GM12873 (cell line): ENCODE data around the gene NAPEPLD.

Source experiments
- TF ChIP-seq, protein P1 (sequence below): IDR thresholded peaks from 2 replicates; pipeline ENCODE4 v1.5.1; 2012; ENCODE audit warnings: low read depth, mild to moderate bottlenecking, moderate library complexity, low read length, control low read depth; ENCODE audit not compliant: insufficient read depth; ENCODE audit errors: missing control alignments

The NAPEPLD gene

GRCh38 chr7:103117465-103117864 is 31.4 kb downstream of the NAPEPLD start:
- TF ChIP-seq, protein P1, sequence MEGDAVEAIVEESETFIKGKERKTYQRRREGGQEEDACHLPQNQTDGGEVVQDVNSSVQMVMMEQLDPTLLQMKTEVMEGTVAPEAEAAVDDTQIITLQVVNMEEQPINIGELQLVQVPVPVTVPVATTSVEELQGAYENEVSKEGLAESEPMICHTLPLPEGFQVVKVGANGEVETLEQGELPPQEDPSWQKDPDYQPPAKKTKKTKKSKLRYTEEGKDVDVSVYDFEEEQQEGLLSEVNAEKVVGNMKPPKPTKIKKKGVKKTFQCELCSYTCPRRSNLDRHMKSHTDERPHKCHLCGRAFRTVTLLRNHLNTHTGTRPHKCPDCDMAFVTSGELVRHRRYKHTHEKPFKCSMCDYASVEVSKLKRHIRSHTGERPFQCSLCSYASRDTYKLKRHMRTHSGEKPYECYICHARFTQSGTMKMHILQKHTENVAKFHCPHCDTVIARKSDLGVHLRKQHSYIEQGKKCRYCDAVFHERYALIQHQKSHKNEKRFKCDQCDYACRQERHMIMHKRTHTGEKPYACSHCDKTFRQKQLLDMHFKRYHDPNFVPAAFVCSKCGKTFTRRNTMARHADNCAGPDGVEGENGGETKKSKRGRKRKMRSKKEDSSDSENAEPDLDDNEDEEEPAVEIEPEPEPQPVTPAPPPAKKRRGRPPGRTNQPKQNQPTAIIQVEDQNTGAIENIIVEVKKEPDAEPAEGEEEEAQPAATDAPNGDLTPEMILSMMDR, result no peak

DNA sequence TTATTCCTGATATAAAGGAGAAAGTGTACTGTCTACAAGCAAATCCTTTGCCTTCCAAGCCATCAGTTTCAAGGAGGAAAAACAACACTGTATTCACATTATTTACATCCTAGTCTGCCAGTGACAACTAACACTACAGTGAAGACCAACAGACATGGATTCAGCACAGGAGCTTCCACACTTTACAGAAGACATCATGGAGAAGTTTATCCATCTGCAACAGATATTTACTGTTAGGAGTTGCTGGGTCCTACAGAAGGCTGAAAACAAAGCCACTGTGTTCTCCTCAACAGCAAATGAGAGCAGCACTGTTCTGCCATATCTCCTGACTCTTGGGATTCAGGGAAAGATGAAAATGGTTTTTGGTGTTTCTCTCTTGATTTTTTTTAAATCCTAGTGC is 31.9 kb downstream of the NAPEPLD start:
- TF ChIP-seq, protein P1, result no peak

GRCh38 chr7:103116511-103116910 is 32.4 kb downstream of the NAPEPLD start:
- TF ChIP-seq, protein P1, result no peak

GRCh38 chr7:103115771-103116170 is 33.1 kb downstream of the NAPEPLD start:
- TF ChIP-seq, protein P1, result no peak

GRCh38 chr7:103114576-103115008 is 34.3 kb downstream of the NAPEPLD start:
- TF ChIP-seq, protein P1, result no peak

- TF ChIP-seq, protein P1, result no peak
These were observed 35.7 kb downstream of the NAPEPLD start for GRCh38 chr7:103113164-103113563.

DNA sequence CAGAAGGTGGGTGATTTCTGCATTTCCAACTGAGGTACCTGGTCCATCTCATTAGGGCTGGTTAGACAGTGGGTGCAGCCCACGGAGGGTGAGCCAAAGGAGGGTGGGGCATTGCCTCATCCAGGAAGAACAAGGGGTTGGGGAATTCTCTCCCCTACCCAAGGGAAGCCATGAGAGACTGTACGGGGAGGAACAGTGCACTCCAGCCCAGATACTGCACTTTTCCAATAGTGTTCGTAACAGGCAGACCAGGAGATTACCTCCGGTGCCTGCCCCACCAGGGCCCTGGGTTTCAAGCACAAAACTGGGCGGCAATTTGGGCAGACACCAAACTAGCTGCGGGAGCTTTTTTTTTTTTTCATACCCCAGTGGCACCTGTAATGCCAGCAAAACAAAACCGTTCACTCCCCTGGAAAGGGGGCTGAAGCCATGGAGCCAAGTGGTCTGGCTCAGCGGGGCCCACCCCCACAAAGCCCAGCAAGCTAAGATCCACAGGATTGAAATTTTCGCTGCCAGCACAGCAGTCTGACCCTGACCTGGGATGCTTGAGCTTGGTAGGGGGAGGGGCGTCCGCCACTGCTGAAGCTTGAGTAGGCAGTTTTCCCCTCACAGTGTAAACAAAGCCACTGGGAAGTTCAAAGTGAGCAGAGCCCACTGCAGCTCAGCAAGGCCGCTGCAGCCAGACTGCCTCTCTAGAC is 42.7 kb downstream of the NAPEPLD start:
- TF ChIP-seq, protein P1, result no peak
